Measurements from ENCODE around the gene IL1RAPL2. TPM values are rescaled to one million over a fixed set of nuclear protein-coding genes. Genes with fewer than 3 reads are reported as not detected.

Gene IL1RAPL2
- polyA plus RNA-seq, 2 of the 4 experiments (the other 2 are of a cell fraction): not detected

GRCh38 chrX:105265093-105265492 lies 699.1 kb downstream of the IL1RAPL2 start:
- POLR2A ChIA-PET: no interaction called here

GRCh38 chrX:105266456-105266855 lies 700.5 kb downstream of the IL1RAPL2 start:
- no peak overlapping the region for H3K4me3 ChIP-seq
- no peaks in the 10 kb centered on the region for H3K4me1 ChIP-seq
- H3K27ac ChIP-seq: no peak overlapping the region
- WGBS (ENCODE audit: missing lambda C conversion rate): 3% methylated on average over 1 of the region's 1 CpG
- FAIRE-seq: no peak
- no peak for ATAC-seq
- H3K4me2 ChIP-seq: no peak overlapping the region
- POLR2A ChIA-PET: no interaction called here
- CTCF ChIA-PET: no interaction called here
- no peaks in the 10 kb centered on the region for H3K9me3 ChIP-seq
- DNase-seq (ENCODE audit: low read depth in 1 of 2, low spot score in 1 of 2): no peak
- TF ChIP-seq KDM1A (IDR thresholded peaks at IDR 0.05; ENCODE audit: low read depth) (no peak), JUN (IDR thresholded peaks at IDR 0.05) (no peak), JUNB (IDR thresholded peaks at IDR 0.05) (no peak), SMC3 (IDR thresholded peaks at IDR 0.05) (no peak), CHD4 (IDR thresholded peaks at IDR 0.05; ENCODE audit: borderline replicate concordance) (no peak), NFE2L2 (conservative IDR thresholded peaks at IDR 0.05; ENCODE audit: low read length) (no peak), MAFK (IDR thresholded peaks at IDR 0.05; ENCODE audit: partially characterized antibody) (no peak), PBX3 (IDR thresholded peaks at IDR 0.05) (no peak), HOXB13 (CRISPR knock-in tag; IDR thresholded peaks at IDR 0.05; ENCODE audit: low read depth) (no peak), PHF8 (IDR thresholded peaks at IDR 0.05; ENCODE audit: borderline replicate concordance, low read depth) (no peak), RARB (CRISPR knock-in tag; IDR thresholded peaks at IDR 0.05) (no peak), CHD2 (IDR thresholded peaks at IDR 0.05; ENCODE audit: low read length, partially characterized antibody) (no peak), RNF2 (IDR thresholded peaks at IDR 0.05; ENCODE audit: borderline replicate concordance, low read depth) (no peak)

More at GRCh38 chrX:105265093-105265492, 699.1 kb downstream of the IL1RAPL2 start:
- ATAC-seq: no peak
- H3K4me1 ChIP-seq: no peaks in the 10 kb centered on the region
- no peak for FAIRE-seq
- CTCF ChIA-PET: no interaction called here
- TF ChIP-seq FOSL2 (IDR thresholded peaks at IDR 0.05) (no peak), FOSL2 (CRISPR knock-in tag; IDR thresholded peaks at IDR 0.05) (no peak), CTCF (IDR thresholded peaks at IDR 0.05) (no peak), HMGXB4 (CRISPR knock-in tag; IDR thresholded peaks at IDR 0.05; ENCODE audit: borderline replicate concordance) (no peak), USF2 (IDR thresholded peaks at IDR 0.05) (no peak), EP300 (IDR thresholded peaks at IDR 0.05) (no peak), RAD21 (conservative IDR thresholded peaks at IDR 0.05 in 1 of 2, IDR thresholded peaks at IDR 0.05 in 1 of 2) (no peak), FOSB (CRISPR knock-in tag; IDR thresholded peaks at IDR 0.05) (no peak), CBX8 (IDR thresholded peaks at IDR 0.05) (no peak), JUN (IDR thresholded peaks at IDR 0.05) (no peak)
- H3K4me2 ChIP-seq: no peak overlapping the region
- H3K9me3 ChIP-seq: no peaks in the 10 kb centered on the region
- no peak for DNase-seq (ENCODE audit: low read depth in 1 of 2, low spot score in 1 of 2)
- H3K4me3 ChIP-seq: no peak overlapping the region
- 1% methylated on average over 3 of the region's 3 CpGs for WGBS (ENCODE audit: missing lambda C conversion rate)
- H3K27ac ChIP-seq: no peak overlapping the region
